Heart left ventricle (tissue), 16 donors: ENCODE results near the gene GALR2. TPM values are rescaled to one million over a fixed set of nuclear protein-coding genes. Genes with fewer than 3 reads are reported as not detected.
A peak's percentile ranks its signal among the peaks of the same experiment; 100 is the strongest.

Experiments
- ATAC-seq, 4 donors: fragments of 200-7000 bp; cut with Tn5 transposase; one replicate each; pipeline ENCODE4 v1.9.1; 2020 to 2022; ENCODE audit warnings: moderate library complexity in 4 of 4, mild to moderate bottlenecking in 3 of 4, moderate number of reproducible peaks in 1 of 4
- DNase-seq, 5 donors: peaks; one replicate each; pipeline ENCODE4 v3.0.0-alpha.2; 2020
- H3K27ac ChIP-seq, 12 donors: fragments of 200-600 bp; sonication (generic) in 4 of 12; one replicate each; pipeline versions ENCODE4 v1.5.0 to v1.8.0; 2016 to 2022; ENCODE audit warnings: mild to moderate bottlenecking in 2 of 12
- H3K27me3 ChIP-seq, 9 donors: fragments of 200-600 bp; sonication (generic) in 2 of 9; one replicate each; pipeline versions ENCODE4 v1.5.1 to v1.8.0; 2016 to 2022; ENCODE audit warnings: mild to moderate bottlenecking in 3 of 9
- H3K36me3 ChIP-seq, 9 donors: fragments of 200-600 bp; sonication (generic) in 2 of 9; one replicate each; pipeline versions ENCODE4 v1.5.0 to v1.8.0; 2018 to 2022; ENCODE audit warnings: mild to moderate bottlenecking in 2 of 9
- H3K4me1 ChIP-seq, 12 donors: fragments of 200-600 bp; sonication (generic) in 4 of 12; one replicate each; pipeline versions ENCODE4 v1.5.0 to v1.8.0; 2016 to 2022; ENCODE audit warnings: mild to moderate bottlenecking in 3 of 12
- H3K4me3 ChIP-seq, 12 donors: fragments of 200-600 bp; sonication (generic) in 4 of 12; one replicate each; pipeline versions ENCODE4 v1.5.0 to v1.8.0; 2017 to 2022; ENCODE audit warnings: mild to moderate bottlenecking in 9 of 12, moderate library complexity in 4 of 12
- H3K9me3 ChIP-seq, 12 donors: fragments of 200-600 bp; sonication (generic) in 4 of 12; one replicate each; pipeline versions ENCODE4 v1.5.0 to v1.8.0; 2016 to 2022; ENCODE audit warnings: mild to moderate bottlenecking in 1 of 12
- CTCF ChIP-seq, 12 donors: fragments of 200-600 bp; sonication (generic) in 4 of 12; IDR thresholded peaks; one replicate each; pipeline versions ENCODE4 v1.5.0 to v1.8.0; 2018 to 2022; ENCODE audit warnings: antibody characterized with exemption in 12 of 12, mild to moderate bottlenecking in 5 of 12
- POLR2A ChIP-seq, 2 donors: fragments of 450-650 bp; IDR thresholded peaks; one replicate each; pipeline ENCODE4 v1.6.1; 2017; ENCODE audit warnings: antibody characterized with exemption in 2 of 2, mild to moderate bottlenecking in 2 of 2, moderate library complexity in 2 of 2
- WGBS, 4 donors: extraction: QIAGEN DNeasy Blood & Tissue Kit in 2 of 4; methylation state at CpG; one replicate each; pipeline versions ENCODE4 v1.1.5 to v1.1.7; 2013 to 2018; 5-methylcytosine and 5-hydroxymethylcytosine counted together
- intact Hi-C, 10 donors: fragments of 100-400 bp; cut with DNase I; formaldehyde crosslinking; loops; one replicate each; pipeline versions ENCODE4 v1.11.1 to v1.14.2; 2022
- long read RNA-seq, 3 donors: library from polyadenylated mRNA; unstranded; transcript quantifications; one replicate each; pipeline ENCODE4 v2.0.0, GENCODE V29; 2020 to 2021
- polyA plus RNA-seq, 2 donors: library from polyadenylated mRNA; stranded (reverse); fragments of 200-250 nt; gene quantifications; one replicate each; pipeline ENCODE4 v1.2.3, GENCODE V29; 2013
- total RNA-seq, 9 donors: library from RNA; depleted of rRNA in 2 of 9; stranded (reverse); fragments of >200 nt in 2 of 9; fragmentation: NEBNext Ultra II Directional in 3 of 9; extraction: Animal tissue kit (Norgen Biotek cat#: 25700) in 3 of 9; gene quantifications; one replicate each; pipeline versions ENCODE4 v1.1.0 to v1.2.4, GENCODE V29; 2016 to 2023
- donor health status: ischemic (EF 13 %, LVEDD 7.1; RV severe dilation, severe dysfunction).
- donor health status: healthy with polysubstance abuse.
- donor health status: DM: no; HTN: yes; CAD: no.
- donor health status: DM: no; HTN: no; CAD: no.
- donor health status: ischemic (EF 25% LVEDD 6.9; RV normal size, moderate dysfunction).
- donor health status: ischemic (EF 25% LVEDD 5.7; RV mildly dilated, moderate dysfunction).
- donor health status: healthy.
- donor health status: DM: yes; HTN: yes; CAD: no.
- donor health status: ischemic (EF 35%, LVEDD 5.7; RV mildly dilated, moderate dysfunction).
- donor health status: nonischemic (EF 11% LVEDD 7.7; RV severe dilation, severe dysfunction).
- donor health status: DM: yes; HTN: yes; CAD: no.
- donor health status: PGD.
- donor health status: ischemic (EF 29% LVEDD 5.4; RV normal size, mild dysfunction).
- donor health status: nonischemic (EF 23%, LVEDD 6.1; RV moderate dilation, normal function).

The GALR2 gene
- total RNA-seq, result not detected
- under 1 TPM in 1 of 2 donors, not detected in 1; 0.18 TPM for polyA plus RNA-seq
- long read RNA-seq, donor 1, result 0 reads
- long read RNA-seq, donor 2, partial matches to known transcripts, result 0 of 1 reads
- long read RNA-seq, donor 2, other reads (novel, unspliced or antisense), result 1 of 1 reads
- long read RNA-seq, donor 3, result 0 reads

GRCh38 chr17:76074390-76075363 is at the start of gene GALR2:
Gene GALR2 (plus strand): TSS chr17:76074781. CDS start chr17:76074884, 103 bp downstream.
- H3K4me1 ChIP-seq, result peaks cover 3 to 62% (median 43%) of the 10 kb centered on the region in 12 donors
- WGBS, 4 donors, result 3% methylated on average over 43 to 92 of the region's 92 CpGs
- H3K27me3 ChIP-seq, result peaks cover 31 to 63% (median 55%) of the 10 kb centered on the region in 9 donors
- peak within 1 kb of the TSS in 7 of 12 donors; percentile 2 to 25 (median 14) for H3K4me3 ChIP-seq
- H3K9me3 ChIP-seq, result no peaks in the 10 kb centered on the region
- peaks cover 0 to 5% (median 3%) of the 10 kb centered on the region in 9 donors for H3K36me3 ChIP-seq
- TF ChIP-seq CTCF (IDR thresholded peaks at IDR 0.05) (no peak), POLR2A (IDR thresholded peaks at IDR 0.05) (no peak)
- DNase-seq (no peak), ATAC-seq (no peak)
- intact Hi-C loops, result loop anchor here in 2 of 10 donors (2.0 to 10.0 kb wide), 2 partner anchors 16 to 130 kb away; partner anchors contain the start of gene FBF1 (in 1 of the 2)
- no peak within 1 kb of the TSS for H3K27ac ChIP-seq

GRCh38 chr17:76025294-76025693 is 49.3 kb upstream of the GALR2 start:
- TF ChIP-seq CTCF (IDR thresholded peaks at IDR 0.05), result no peak
- TF ChIP-seq POLR2A (IDR thresholded peaks at IDR 0.05), result no peak
- Histone ChIP-seq H3K4me1 (peaks cover 0 to 10% (median 5%) of the 10 kb centered on the region in 12 donors), H3K4me3 (no peak overlapping the region), H3K36me3 (no peaks in the 10 kb centered on the region), H3K27me3 (no peaks in the 10 kb centered on the region), H3K9me3 (no peaks in the 10 kb centered on the region), H3K27ac (peak overlapping the region in 1 of 12 donors; percentile 17)
- DNase-seq, result peak in 1 of 5 donors; percentile 28
- no peak for ATAC-seq
- intact Hi-C loops, result no loop called here
- WGBS, 4 donors, result 83 to 91% (median 90%) methylated on average over 11 to 12 of the region's 12 CpGs

- WGBS, 4 donors, result 76 to 83% (median 82%) methylated on average over 10 to 15 of the region's 15 CpGs
- intact Hi-C loops, result no loop called here
- peak overlapping the region in 1 of 12 donors; percentile 57 for H3K27ac ChIP-seq
- TF ChIP-seq POLR2A (IDR thresholded peaks at IDR 0.05) (no peak), CTCF (IDR thresholded peaks at IDR 0.05) (no peak)
- DNase-seq (no peak), ATAC-seq (no peak)
- H3K4me3 ChIP-seq, result no peak overlapping the region
- no peaks in the 10 kb centered on the region for H3K27me3 ChIP-seq
- no peaks in the 10 kb centered on the region for H3K9me3 ChIP-seq
- peaks cover 0 to 10% (median 5%) of the 10 kb centered on the region in 12 donors for H3K4me1 ChIP-seq
- no peaks in the 10 kb centered on the region for H3K36me3 ChIP-seq
Measured at GRCh38 chr17:76026714-76027158, 47.8 kb upstream of the GALR2 start.
